GM23338 (cell line): ENCODE data around the gene RANGAP1.

Experiments used
- CREB1 ChIP-seq: fragments of 250-450 bp; sonication (Bioruptor Pico); IDR thresholded peaks from 2 replicates; pipeline ENCODE4 v1.5.0; 2020; ENCODE audit warnings: low read depth, mild to moderate bottlenecking, moderate library complexity
- CTCF ChIP-seq, 2 experiments: fragments of 200-600 bp in 1 of 2; sonication (generic) in 1 of 2; conservative IDR thresholded peaks; 2 replicates each; pipeline versions ENCODE4 v1.5.1 to v1.6.1; 2016 to 2017; ENCODE audit warnings: antibody characterized with exemption in 2 of 2, low read depth in 2 of 2, mild to moderate bottlenecking in 2 of 2, moderate library complexity in 1 of 2
- EZH2 ChIP-seq: fragments of 200-600 bp; sonication (generic); IDR thresholded peaks from one replicate; pipeline ENCODE4 v1.8.0; 2017; ENCODE audit warnings: antibody characterized with exemption, mild to moderate bottlenecking, low read depth; ENCODE audit not compliant: unreplicated experiment
- EZH2phosphoT487 ChIP-seq: fragments of 200-600 bp; sonication (generic); IDR thresholded peaks from one replicate; pipeline ENCODE4 v1.8.1; 2018; ENCODE audit warnings: antibody characterized with exemption; ENCODE audit not compliant: unreplicated experiment
- JUNB ChIP-seq: IDR thresholded peaks from one replicate; pipeline ENCODE4 v1.6.1; 2016; ENCODE audit warnings: antibody characterized with exemption; ENCODE audit not compliant: unreplicated experiment
- POLR2AphosphoS5 ChIP-seq: IDR thresholded peaks from 2 replicates; pipeline ENCODE4 v1.6.1; 2016; ENCODE audit warnings: antibody characterized with exemption, low read depth
- STAT1 ChIP-seq: IDR thresholded peaks from one replicate; pipeline ENCODE4 v1.6.1; 2016; ENCODE audit warnings: antibody characterized with exemption; ENCODE audit not compliant: unreplicated experiment
- ZNF331 ChIP-seq: fragments of 250-450 bp; sonication (Bioruptor Pico); IDR thresholded peaks from 2 replicates; pipeline ENCODE4 v1.5.0; 2020; ENCODE audit warnings: low read depth, mild to moderate bottlenecking, moderate library complexity
- TF ChIP-seq, protein P1 (sequence below): IDR thresholded peaks from one replicate; pipeline ENCODE4 v1.6.1; 2018; ENCODE audit warnings: antibody characterized with exemption; ENCODE audit not compliant: unreplicated experiment
- TF ChIP-seq, protein P2 (sequence below): IDR thresholded peaks from 2 replicates; pipeline ENCODE4 v1.6.1; 2016; ENCODE audit warnings: antibody characterized with exemption

DNA sequence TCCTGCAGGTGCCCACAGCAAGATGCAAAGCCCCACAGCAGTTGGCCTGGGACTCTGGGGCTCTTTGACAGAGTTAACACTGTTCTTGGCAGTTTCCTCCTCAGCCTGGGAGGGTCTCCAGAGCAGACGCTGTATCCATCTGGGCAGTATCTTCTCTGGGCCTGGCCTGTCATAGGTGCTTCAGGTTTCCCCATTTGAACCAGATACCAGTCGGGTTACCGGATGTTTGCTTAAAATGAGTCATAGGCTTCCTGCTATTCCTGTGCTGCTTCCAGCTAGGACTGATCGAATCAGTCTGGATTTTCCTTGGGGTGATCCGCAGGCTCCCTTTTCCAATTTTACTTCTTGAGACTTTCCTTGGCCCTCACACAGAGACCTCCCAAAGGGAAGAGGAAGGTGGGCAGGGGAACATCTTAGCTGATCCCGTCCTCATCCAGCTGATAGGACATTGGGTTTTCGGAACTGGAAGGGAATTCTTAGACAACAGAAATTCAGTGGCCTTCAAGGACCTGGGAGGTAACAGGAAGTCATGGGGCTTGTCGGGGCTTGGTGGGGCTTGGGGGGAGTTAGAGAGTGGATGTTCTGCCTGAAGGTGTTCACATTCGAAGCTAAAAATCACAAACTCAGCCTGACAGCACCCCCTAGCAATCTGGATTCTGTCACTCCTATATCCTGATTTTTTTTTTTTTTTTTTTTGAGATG, 2.4 kb upstream of the RANGAP1 start:
- TF ChIP-seq EZH2: no peak
- TF ChIP-seq CTCF (conservative IDR thresholded peaks at IDR 0.05; ENCODE audit: low read depth in 2 of 2): no peak
- no peak for TF ChIP-seq POLR2AphosphoS5
- no peak for TF ChIP-seq EZH2phosphoT487
- TF ChIP-seq ZNF331: no peak
- no peak for TF ChIP-seq JUNB
- TF ChIP-seq, protein P1, sequence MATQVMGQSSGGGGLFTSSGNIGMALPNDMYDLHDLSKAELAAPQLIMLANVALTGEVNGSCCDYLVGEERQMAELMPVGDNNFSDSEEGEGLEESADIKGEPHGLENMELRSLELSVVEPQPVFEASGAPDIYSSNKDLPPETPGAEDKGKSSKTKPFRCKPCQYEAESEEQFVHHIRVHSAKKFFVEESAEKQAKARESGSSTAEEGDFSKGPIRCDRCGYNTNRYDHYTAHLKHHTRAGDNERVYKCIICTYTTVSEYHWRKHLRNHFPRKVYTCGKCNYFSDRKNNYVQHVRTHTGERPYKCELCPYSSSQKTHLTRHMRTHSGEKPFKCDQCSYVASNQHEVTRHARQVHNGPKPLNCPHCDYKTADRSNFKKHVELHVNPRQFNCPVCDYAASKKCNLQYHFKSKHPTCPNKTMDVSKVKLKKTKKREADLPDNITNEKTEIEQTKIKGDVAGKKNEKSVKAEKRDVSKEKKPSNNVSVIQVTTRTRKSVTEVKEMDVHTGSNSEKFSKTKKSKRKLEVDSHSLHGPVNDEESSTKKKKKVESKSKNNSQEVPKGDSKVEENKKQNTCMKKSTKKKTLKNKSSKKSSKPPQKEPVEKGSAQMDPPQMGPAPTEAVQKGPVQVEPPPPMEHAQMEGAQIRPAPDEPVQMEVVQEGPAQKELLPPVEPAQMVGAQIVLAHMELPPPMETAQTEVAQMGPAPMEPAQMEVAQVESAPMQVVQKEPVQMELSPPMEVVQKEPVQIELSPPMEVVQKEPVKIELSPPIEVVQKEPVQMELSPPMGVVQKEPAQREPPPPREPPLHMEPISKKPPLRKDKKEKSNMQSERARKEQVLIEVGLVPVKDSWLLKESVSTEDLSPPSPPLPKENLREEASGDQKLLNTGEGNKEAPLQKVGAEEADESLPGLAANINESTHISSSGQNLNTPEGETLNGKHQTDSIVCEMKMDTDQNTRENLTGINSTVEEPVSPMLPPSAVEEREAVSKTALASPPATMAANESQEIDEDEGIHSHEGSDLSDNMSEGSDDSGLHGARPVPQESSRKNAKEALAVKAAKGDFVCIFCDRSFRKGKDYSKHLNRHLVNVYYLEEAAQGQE: no peak
- TF ChIP-seq CREB1 (CRISPR knock-in tag): no peak
- TF ChIP-seq, protein P2, sequence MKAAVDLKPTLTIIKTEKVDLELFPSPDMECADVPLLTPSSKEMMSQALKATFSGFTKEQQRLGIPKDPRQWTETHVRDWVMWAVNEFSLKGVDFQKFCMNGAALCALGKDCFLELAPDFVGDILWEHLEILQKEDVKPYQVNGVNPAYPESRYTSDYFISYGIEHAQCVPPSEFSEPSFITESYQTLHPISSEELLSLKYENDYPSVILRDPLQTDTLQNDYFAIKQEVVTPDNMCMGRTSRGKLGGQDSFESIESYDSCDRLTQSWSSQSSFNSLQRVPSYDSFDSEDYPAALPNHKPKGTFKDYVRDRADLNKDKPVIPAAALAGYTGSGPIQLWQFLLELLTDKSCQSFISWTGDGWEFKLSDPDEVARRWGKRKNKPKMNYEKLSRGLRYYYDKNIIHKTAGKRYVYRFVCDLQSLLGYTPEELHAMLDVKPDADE: no peak
- no peak for TF ChIP-seq STAT1
